IMR-90 (cell line): ENCODE results near the gene PCK1. TPM values are rescaled to one million over a fixed set of nuclear protein-coding genes. Genes with fewer than 3 reads are reported as not detected.

ENCODE experiments used
- ATAC-seq: fragments of 200-7000 bp; cut with Tn5 transposase; 2 replicates; pipeline ENCODE4 v1.9.1; 2020; ENCODE audit warnings: low read depth, mild to moderate bottlenecking, moderate library complexity
- BruUV-seq: library from RNA; stranded (reverse); fragments of 400-500 nt; replicated peaks from 2 replicates; lab custom pipeline; 2021; lab: Mats Ljungman, UMichigan
- CTCF ChIA-PET: fragments of 300-600 bp; formaldehyde crosslinking; extraction: SDS; loops from one replicate; lab custom pipeline; 2021; ENCODE audit warnings: antibody characterized with exemption; lab: Yijun Ruan, JAX
- POLR2A ChIA-PET: fragments of 300-600 bp; sonication (Branson Sonifier 250); formaldehyde crosslinking; loops from one replicate; lab custom pipeline; 2022; ENCODE audit warnings: antibody characterized with exemption; ENCODE audit not compliant: unreplicated experiment; lab: Charles Lee
- DNase-seq: peaks from one replicate; pipeline ENCODE4 v3.0.0; 2013
- H2AFZ ChIP-seq: replicated peaks from 2 replicates; pipeline ENCODE3; 2013; ENCODE audit warnings: low read length, mild to moderate bottlenecking; ENCODE audit not compliant: poor library complexity
- H2AK5ac ChIP-seq: 2 replicates; pipeline ENCODE4 v1.6.1; 2013; ENCODE audit warnings: low read depth, low read length, inconsistent platforms
- H2AK9ac ChIP-seq: replicated peaks from 2 replicates; pipeline ENCODE3; 2013; ENCODE audit warnings: mild to moderate bottlenecking, low read depth, low read length, moderate library complexity; ENCODE audit not compliant: poor library complexity
- H2BK120ac ChIP-seq: 2 replicates; pipeline ENCODE4 v1.6.1; 2013; ENCODE audit warnings: low read depth, low read length, inconsistent platforms
- H2BK15ac ChIP-seq: 3 replicates; pipeline ENCODE4 v1.6.1; 2013; ENCODE audit warnings: low read depth, low read length, inconsistent platforms
- H2BK20ac ChIP-seq: 2 replicates; pipeline ENCODE4 v1.6.1; 2013; ENCODE audit warnings: low read depth, mild to moderate bottlenecking, inconsistent platforms, low read length, moderate library complexity
- H2BK5ac ChIP-seq: 2 replicates; pipeline ENCODE4 v1.6.1; 2013; ENCODE audit warnings: mild to moderate bottlenecking, low read depth, low read length, inconsistent platforms; ENCODE audit not compliant: poor library complexity, severe bottlenecking
- H3K14ac ChIP-seq: replicated peaks from 2 replicates; pipeline ENCODE4 v1.6.1; 2013; ENCODE audit warnings: low read depth, low read length, inconsistent platforms
- H3K18ac ChIP-seq: 2 replicates; pipeline ENCODE4 v1.6.1; 2013; ENCODE audit warnings: low read depth, low read length, control low read depth
- H3K23ac ChIP-seq: 2 replicates; pipeline ENCODE4 v1.6.1; 2013; ENCODE audit warnings: low read depth, low read length, inconsistent platforms
- H3K27ac ChIP-seq: 2 replicates; pipeline ENCODE4 v1.5.1; 2013; ENCODE audit warnings: mild to moderate bottlenecking, control low read depth, low read length; ENCODE audit not compliant: insufficient read depth
- H3K27me3 ChIP-seq: 2 replicates; pipeline ENCODE4 v1.6.1; 2013; ENCODE audit warnings: low read length; ENCODE audit not compliant: control insufficient read depth, insufficient read depth
- H3K36me3 ChIP-seq: 2 replicates; pipeline ENCODE4 v1.6.1; 2013; ENCODE audit warnings: low read length, mixed read lengths; ENCODE audit not compliant: control insufficient read depth, insufficient read depth
- H3K4ac ChIP-seq: 2 replicates; pipeline ENCODE4 v1.6.1; 2013; ENCODE audit warnings: low read depth, low read length, inconsistent platforms
- H3K4me1 ChIP-seq: 2 replicates; pipeline ENCODE4 v1.6.1; 2013; ENCODE audit warnings: low read length, mixed read lengths; ENCODE audit not compliant: control insufficient read depth, insufficient read depth
- H3K4me2 ChIP-seq: 2 replicates; pipeline ENCODE4 v1.6.1; 2013; ENCODE audit warnings: low read depth, mild to moderate bottlenecking, control low read depth, low read length, moderate library complexity
- H3K4me3 ChIP-seq: 2 replicates; pipeline ENCODE4 v1.5.1; 2013; ENCODE audit warnings: low read depth, mild to moderate bottlenecking, control low read depth, low read length, moderate library complexity; ENCODE audit not compliant: insufficient read depth
- H3K56ac ChIP-seq: 2 replicates; pipeline ENCODE4 v1.6.1; 2013; ENCODE audit warnings: low read length, inconsistent platforms; ENCODE audit not compliant: insufficient read depth; ENCODE audit errors: extremely low read depth
- H3K79me1 ChIP-seq, 2 experiments: 2 replicates each; pipeline ENCODE4 v1.6.1; 2013; ENCODE audit warnings: low read length in 2 of 2, inconsistent platforms in 1 of 2, low read depth in 1 of 2
- H3K9ac ChIP-seq: 2 replicates; pipeline ENCODE4 v1.6.1; 2013; ENCODE audit warnings: low read depth, low read length, control low read depth
- H3K9me1 ChIP-seq: 2 replicates; pipeline ENCODE4 v1.6.1; 2013; ENCODE audit warnings: low read length, inconsistent platforms; ENCODE audit not compliant: insufficient read depth
- H3K9me3 ChIP-seq: 2 replicates; pipeline ENCODE4 v1.6.1; 2013; ENCODE audit warnings: low read length; ENCODE audit not compliant: control insufficient read depth, insufficient read depth
- H4K20me1 ChIP-seq: 2 replicates; pipeline ENCODE4 v1.6.1; 2013; ENCODE audit warnings: low read length, inconsistent platforms; ENCODE audit not compliant: insufficient read depth
- H4K5ac ChIP-seq: 2 replicates; pipeline ENCODE4 v1.6.1; 2013; ENCODE audit warnings: mild to moderate bottlenecking, low read depth, low read length, control low read depth
- H4K8ac ChIP-seq, 2 experiments: 2 replicates each; pipeline ENCODE4 v1.6.1; 2013; ENCODE audit warnings: low read depth in 2 of 2, low read length in 2 of 2, control low read depth in 1 of 2, inconsistent platforms in 1 of 2
- H4K91ac ChIP-seq: 2 replicates; pipeline ENCODE4 v1.6.1; 2013; ENCODE audit warnings: low read depth, low read length, inconsistent platforms; ENCODE audit not compliant: insufficient read depth
- BHLHE40 ChIP-seq: fragments of 150-350 bp; IDR thresholded peaks from 2 replicates; pipeline ENCODE4 v1.6.1; 2016; ENCODE audit warnings: mild to moderate bottlenecking, low read depth, low read length
- CEBPB ChIP-seq: IDR thresholded peaks from 2 replicates; pipeline ENCODE4 v1.6.1; 2012; ENCODE audit warnings: low read depth, low read length, improper control_type of control experiment
- CHD1 ChIP-seq: IDR thresholded peaks from 2 replicates; pipeline ENCODE4 v1.6.1; 2012; ENCODE audit warnings: low read depth, low read length, improper control_type of control experiment
- FOS ChIP-seq: fragments of 150-350 bp; IDR thresholded peaks from 2 replicates; pipeline ENCODE4 v1.6.1; 2016; ENCODE audit warnings: low read depth, low read length
- MAFK ChIP-seq: IDR thresholded peaks from 2 replicates; pipeline ENCODE4 v1.6.1; 2012; ENCODE audit warnings: low read depth, low read length, improper control_type of control experiment
- MAZ ChIP-seq: IDR thresholded peaks from 2 replicates; pipeline ENCODE4 v1.6.1; 2012; ENCODE audit warnings: low read depth, mild to moderate bottlenecking, low read length, improper control_type of control experiment, moderate library complexity, borderline replicate concordance
- MXI1 ChIP-seq: IDR thresholded peaks from 2 replicates; pipeline ENCODE4 v1.6.1; 2012; ENCODE audit warnings: low read depth, mild to moderate bottlenecking, low read length, moderate library complexity, borderline replicate concordance
- NFE2L2 ChIP-seq: fragments of 150-350 bp; IDR thresholded peaks from 2 replicates; pipeline ENCODE4 v1.6.1; 2016; ENCODE audit warnings: low read depth, mild to moderate bottlenecking, low read length
- POLR2A ChIP-seq: IDR thresholded peaks from 2 replicates; pipeline ENCODE4 v1.6.1; 2012; ENCODE audit warnings: mild to moderate bottlenecking, low read depth, low read length
- RAD21 ChIP-seq: IDR thresholded peaks from 2 replicates; pipeline ENCODE4 v1.6.1; 2012; ENCODE audit warnings: low read length, improper control_type of control experiment
- RCOR1 ChIP-seq: IDR thresholded peaks from 2 replicates; pipeline ENCODE4 v1.6.1; 2012; ENCODE audit warnings: mild to moderate bottlenecking, low read length, improper control_type of control experiment; ENCODE audit not compliant: insufficient replicate concordance
- RFX5 ChIP-seq: IDR thresholded peaks from 2 replicates; pipeline ENCODE4 v1.8.0; 2012; ENCODE audit warnings: low read depth, mild to moderate bottlenecking, low read length, moderate library complexity
- SMC3 ChIP-seq: fragments of 150-350 bp; IDR thresholded peaks from 2 replicates; pipeline ENCODE4 v1.6.1; 2016; ENCODE audit warnings: low read depth, mild to moderate bottlenecking, antibody characterized with exemption, low read length, moderate library complexity
- WGBS, 2 experiments: methylation state at CpG; one replicate each; pipeline versions ENCODE4 v1.1.5 to v1.1.7; 2013; ENCODE audit warnings: missing lambda C conversion rate in 2 of 2; ENCODE audit not compliant: insufficient read length in 1 of 2; ENCODE audit errors: extremely low coverage in 2 of 2; 5-methylcytosine and 5-hydroxymethylcytosine counted together
- dilution Hi-C: fragments of 300-500 bp; cut with HindIII; formaldehyde crosslinking; loops from one replicate; pipeline ENCODE4 v1.14.3; 2018; ENCODE audit warnings: low sequenced_read_pairs; ENCODE audit not compliant: unreplicated experiment
- in situ Hi-C: fragments of 300-500 bp; cut with MboI; formaldehyde crosslinking; loops from 3 replicates; pipeline ENCODE4 v1.14.3; 2019; ENCODE audit warnings: low sequenced_read_pairs, inconsistent platforms, mixed read lengths
- intact Hi-C: fragments of 100-400 bp; cut with micrococcal nuclease; formaldehyde crosslinking; loops from 2 replicates; pipeline ENCODE4 v1.10.0; 2022
- polyA plus RNA-seq, 3 experiments: library from polyadenylated mRNA; depleted of rRNA; stranded (reverse); fragments of >200 nt; gene quantifications; 2 replicates each; pipeline ENCODE4 v1.2.3, GENCODE V29; 2012; ENCODE audit warnings: low replicate concordance in 1 of 3
- total RNA-seq: library from RNA; depleted of rRNA; stranded (reverse); fragments of >200 nt; gene quantifications from 2 replicates; pipeline ENCODE4 v1.2.3, GENCODE V29; 2012
- TF ChIP-seq, protein P1 (sequence below): conservative IDR thresholded peaks from 2 replicates; pipeline ENCODE4 v1.5.1; 2012; ENCODE audit warnings: mild to moderate bottlenecking, low read depth, low read length, improper control_type of control experiment
- TF ChIP-seq, protein P2 (sequence below): fragments of 150-350 bp; IDR thresholded peaks from 2 replicates; pipeline ENCODE4 v1.6.1; 2016; ENCODE audit warnings: low read depth, mild to moderate bottlenecking, low read length, moderate library complexity, borderline replicate concordance
- TF ChIP-seq, protein P3 (sequence below): fragments of 150-350 bp; IDR thresholded peaks from 2 replicates; pipeline ENCODE4 v1.6.1; 2017; ENCODE audit warnings: mild to moderate bottlenecking, antibody characterized with exemption, low read length, low read depth

The PCK1 gene
- total and polyA plus RNA-seq, 2 of the 4 experiments (the other 2 are of a cell fraction) = not detected

GRCh38 chr20:57568088-57568896 is 7.4 kb downstream of the PCK1 start:
- Histone ChIP-seq H3K27ac (no peak overlapping the region), H4K5ac (no peak overlapping the region), H3K18ac (no peak overlapping the region), H2AK5ac (no peak overlapping the region), H3K4me2 (no peak overlapping the region), H3K36me3 (no peaks in the 10 kb centered on the region), H2BK20ac (no peak overlapping the region), H3K79me1 (no peaks in the 10 kb centered on the region), H2BK5ac (no peak overlapping the region), H3K4me3 (no peak overlapping the region), H3K56ac (no peak overlapping the region), H3K27me3 (peaks cover 6% of the 10 kb centered on the region), H3K9ac (no peak overlapping the region), H2AFZ (no peak overlapping the region), H3K4ac (no peak overlapping the region), H4K91ac (no peak overlapping the region), H4K8ac (no peak overlapping the region), H3K9me3 (no peaks in the 10 kb centered on the region), H4K20me1 (no peaks in the 10 kb centered on the region), H2BK15ac (no peak overlapping the region), H3K9me1 (no peaks in the 10 kb centered on the region), H3K23ac (no peak overlapping the region), H3K14ac (no peak overlapping the region), H2AK9ac (no peak overlapping the region), H2BK120ac (no peak overlapping the region), H3K4me1 (no peaks in the 10 kb centered on the region)
- POLR2A ChIA-PET = no interaction called here
- BruUV-seq = no TSS peak
- TF ChIP-seq MXI1 (no peak), SMC3 (no peak), MAFK (no peak), RAD21 (no peak), CEBPB (no peak), POLR2A (no peak), RFX5 (no peak), MAZ (no peak), FOS (no peak), CHD1 (no peak), RCOR1 (no peak), BHLHE40 (no peak), NFE2L2 (no peak)
- TF ChIP-seq, protein P1, sequence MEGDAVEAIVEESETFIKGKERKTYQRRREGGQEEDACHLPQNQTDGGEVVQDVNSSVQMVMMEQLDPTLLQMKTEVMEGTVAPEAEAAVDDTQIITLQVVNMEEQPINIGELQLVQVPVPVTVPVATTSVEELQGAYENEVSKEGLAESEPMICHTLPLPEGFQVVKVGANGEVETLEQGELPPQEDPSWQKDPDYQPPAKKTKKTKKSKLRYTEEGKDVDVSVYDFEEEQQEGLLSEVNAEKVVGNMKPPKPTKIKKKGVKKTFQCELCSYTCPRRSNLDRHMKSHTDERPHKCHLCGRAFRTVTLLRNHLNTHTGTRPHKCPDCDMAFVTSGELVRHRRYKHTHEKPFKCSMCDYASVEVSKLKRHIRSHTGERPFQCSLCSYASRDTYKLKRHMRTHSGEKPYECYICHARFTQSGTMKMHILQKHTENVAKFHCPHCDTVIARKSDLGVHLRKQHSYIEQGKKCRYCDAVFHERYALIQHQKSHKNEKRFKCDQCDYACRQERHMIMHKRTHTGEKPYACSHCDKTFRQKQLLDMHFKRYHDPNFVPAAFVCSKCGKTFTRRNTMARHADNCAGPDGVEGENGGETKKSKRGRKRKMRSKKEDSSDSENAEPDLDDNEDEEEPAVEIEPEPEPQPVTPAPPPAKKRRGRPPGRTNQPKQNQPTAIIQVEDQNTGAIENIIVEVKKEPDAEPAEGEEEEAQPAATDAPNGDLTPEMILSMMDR = no peak
- TF ChIP-seq, protein P2, sequence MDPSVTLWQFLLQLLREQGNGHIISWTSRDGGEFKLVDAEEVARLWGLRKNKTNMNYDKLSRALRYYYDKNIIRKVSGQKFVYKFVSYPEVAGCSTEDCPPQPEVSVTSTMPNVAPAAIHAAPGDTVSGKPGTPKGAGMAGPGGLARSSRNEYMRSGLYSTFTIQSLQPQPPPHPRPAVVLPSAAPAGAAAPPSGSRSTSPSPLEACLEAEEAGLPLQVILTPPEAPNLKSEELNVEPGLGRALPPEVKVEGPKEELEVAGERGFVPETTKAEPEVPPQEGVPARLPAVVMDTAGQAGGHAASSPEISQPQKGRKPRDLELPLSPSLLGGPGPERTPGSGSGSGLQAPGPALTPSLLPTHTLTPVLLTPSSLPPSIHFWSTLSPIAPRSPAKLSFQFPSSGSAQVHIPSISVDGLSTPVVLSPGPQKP = no peak
- TF ChIP-seq, protein P3, sequence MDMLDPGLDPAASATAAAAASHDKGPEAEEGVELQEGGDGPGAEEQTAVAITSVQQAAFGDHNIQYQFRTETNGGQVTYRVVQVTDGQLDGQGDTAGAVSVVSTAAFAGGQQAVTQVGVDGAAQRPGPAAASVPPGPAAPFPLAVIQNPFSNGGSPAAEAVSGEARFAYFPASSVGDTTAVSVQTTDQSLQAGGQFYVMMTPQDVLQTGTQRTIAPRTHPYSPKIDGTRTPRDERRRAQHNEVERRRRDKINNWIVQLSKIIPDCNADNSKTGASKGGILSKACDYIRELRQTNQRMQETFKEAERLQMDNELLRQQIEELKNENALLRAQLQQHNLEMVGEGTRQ = no peak
- 64% methylated on average over 7 of the region's 13 CpGs; no CpG with 5 or more reads in 1 of the 2 experiments for WGBS, 2 experiments
- dilution Hi-C loops = no loop called here
- intact Hi-C loops = no loop called here
- ATAC-seq = no peak
- CTCF ChIA-PET = no interaction called here
- no peak for DNase-seq
- in situ Hi-C loops = no loop called here
